GM18526 (cell line): ENCODE data around the gene OSM.

Experiments used
- POLR2A ChIP-seq: IDR thresholded peaks from 3 replicates; pipeline ENCODE4 v1.6.1; 2011; ENCODE audit not compliant: insufficient read length; ENCODE audit errors: extremely low read depth

OSM gene

GRCh38 chr22:30282616-30283046 lies 16.0 kb upstream of the OSM start:
- no peak for TF ChIP-seq POLR2A

- no peak for TF ChIP-seq POLR2A
These were observed 13.9 kb upstream of the OSM start for GRCh38 chr22:30280505-30280904.

- no peak for TF ChIP-seq POLR2A
These were observed 13.3 kb upstream of the OSM start for GRCh38 chr22:30279932-30280331.

- TF ChIP-seq POLR2A, result no peak
These were observed 12.6 kb upstream of the OSM start for GRCh38 chr22:30279046-30279788.

GRCh38 chr22:30277547-30278344 lies 11.1 kb upstream of the OSM start:
- TF ChIP-seq POLR2A, result no peak

GRCh38 chr22:30276039-30276438 lies 9.4 kb upstream of the OSM start:
- TF ChIP-seq POLR2A, result no peak

GRCh38 chr22:30275625-30276024 lies 9.0 kb upstream of the OSM start:
- TF ChIP-seq POLR2A, result no peak

- TF ChIP-seq POLR2A, result no peak
These were observed 7.8 kb upstream of the OSM start for GRCh38 chr22:30274437-30274812.

GRCh38 chr22:30273711-30274436 lies 7.2 kb upstream of the OSM start:
- TF ChIP-seq POLR2A, result no peak

- TF ChIP-seq POLR2A, result no peak
These were observed 6.3 kb upstream of the OSM start for GRCh38 chr22:30272781-30273601.

GRCh38 chr22:30270832-30271231 lies 4.2 kb upstream of the OSM start:
- TF ChIP-seq POLR2A, result no peak

GRCh38 chr22:30268331-30268730 lies 1.7 kb upstream of the OSM start:
- no peak for TF ChIP-seq POLR2A

- no peak for TF ChIP-seq POLR2A
These were observed 991 bp upstream of the OSM start for GRCh38 chr22:30267382-30268302.
